Common myeloid progenitor, CD34-positive (primary cell): ENCODE results near the gene NME8. TPM values are rescaled to one million over a fixed set of nuclear protein-coding genes. Genes with fewer than 3 reads are reported as not detected.
"Not testable (repeated sequence)": the region's sequence is repeated elsewhere in the genome, so short reads cannot be mapped to it uniquely, and the experiment has no call there.

Experiments used
- CTCF ChIA-PET: fragments of 350-600 bp; sonication (Branson Sonifier 250); formaldehyde crosslinking; loops from one replicate; lab custom pipeline; 2021; ENCODE audit warnings: antibody characterized with exemption; lab: Charles Lee
- POLR2A ChIA-PET: fragments of 350-600 bp; sonication (Branson Sonifier 250); formaldehyde crosslinking; loops from one replicate; lab custom pipeline; 2021; ENCODE audit warnings: antibody characterized with exemption; lab: Charles Lee
- DNase-seq, 3 donors: peaks; one replicate each; pipeline versions ENCODE4 v3.0.0 to v3.0.0-alpha.2; 2013
- H3K27ac ChIP-seq, 2 experiments: 1 replicate in 1 of 2; 2 replicates in 1 of 2; pipeline ENCODE4 v1.7.0; 2013; ENCODE audit warnings: inconsistent platforms in 2 of 2, low read length in 2 of 2, mild to moderate bottlenecking in 2 of 2, low read depth in 1 of 2, moderate library complexity in 1 of 2; ENCODE audit not compliant: severe bottlenecking in 2 of 2, insufficient read depth in 1 of 2, poor library complexity in 1 of 2
- H3K27me3 ChIP-seq, 5 experiments: replicated peaks in 2 of 5; 1 replicate in 3 of 5; 2 replicates in 2 of 5; pipeline versions ENCODE4 v1.6.1 to v1.7.0; 2013; ENCODE audit warnings: low read length in 4 of 5, mild to moderate bottlenecking in 2 of 5, moderate library complexity in 2 of 5, inconsistent platforms in 1 of 5; ENCODE audit not compliant: insufficient read depth in 5 of 5, control insufficient read depth in 4 of 5
- H3K36me3 ChIP-seq, 4 experiments: 1 replicate in 2 of 4; 2 replicates in 2 of 4; pipeline versions ENCODE4 v1.6.1 to v1.7.0; 2013; ENCODE audit warnings: low read length in 3 of 4, control low read depth in 1 of 4, mild to moderate bottlenecking in 1 of 4; ENCODE audit not compliant: control insufficient read depth in 4 of 4, insufficient read depth in 4 of 4
- H3K4me1 ChIP-seq, 4 experiments: 1 replicate in 3 of 4; 2 replicates in 1 of 4; pipeline versions ENCODE4 v1.6.1 to v1.7.1; 2013; ENCODE audit warnings: low read length in 3 of 4, mild to moderate bottlenecking in 3 of 4, control low read depth in 1 of 4, inconsistent platforms in 1 of 4, moderate library complexity in 1 of 4; ENCODE audit not compliant: control insufficient read depth in 4 of 4, insufficient read depth in 4 of 4; ENCODE audit errors: control extremely low read depth in 1 of 4
- H3K4me3 ChIP-seq, 7 experiments: 1 replicate in 4 of 7; 2 replicates in 3 of 7; pipeline versions ENCODE4 v1.5.1 to v1.7.0; 2013; ENCODE audit warnings: mild to moderate bottlenecking in 7 of 7, low read length in 6 of 7, moderate library complexity in 6 of 7, inconsistent platforms in 2 of 7, low read depth in 2 of 7, control low read depth in 1 of 7; ENCODE audit not compliant: insufficient read depth in 4 of 7, control insufficient read depth in 1 of 7; ENCODE audit errors: extremely low read depth in 1 of 7
- H3K9me3 ChIP-seq, 5 experiments: 1 replicate in 4 of 5; 2 replicates in 1 of 5; pipeline versions ENCODE4 v1.6.1 to v1.7.1; 2013; ENCODE audit warnings: low read length in 4 of 5, mild to moderate bottlenecking in 2 of 5, inconsistent platforms in 1 of 5, low read depth in 1 of 5, moderate library complexity in 1 of 5; ENCODE audit not compliant: control insufficient read depth in 4 of 5, insufficient read depth in 2 of 5; ENCODE audit errors: control extremely low read depth in 1 of 5
- WGBS: methylation state at CpG from one replicate; pipeline ENCODE4 v1.1.5; 2013; ENCODE audit not compliant: insufficient coverage; 5-methylcytosine and 5-hydroxymethylcytosine counted together
- polyA plus RNA-seq: library from polyadenylated mRNA; unstranded; fragments of 120-200 nt; gene quantifications from one replicate; pipeline ENCODE4 v1.2.1, GENCODE V29; 2013

NME8 gene
- 15.4 TPM for polyA plus RNA-seq

DNA sequence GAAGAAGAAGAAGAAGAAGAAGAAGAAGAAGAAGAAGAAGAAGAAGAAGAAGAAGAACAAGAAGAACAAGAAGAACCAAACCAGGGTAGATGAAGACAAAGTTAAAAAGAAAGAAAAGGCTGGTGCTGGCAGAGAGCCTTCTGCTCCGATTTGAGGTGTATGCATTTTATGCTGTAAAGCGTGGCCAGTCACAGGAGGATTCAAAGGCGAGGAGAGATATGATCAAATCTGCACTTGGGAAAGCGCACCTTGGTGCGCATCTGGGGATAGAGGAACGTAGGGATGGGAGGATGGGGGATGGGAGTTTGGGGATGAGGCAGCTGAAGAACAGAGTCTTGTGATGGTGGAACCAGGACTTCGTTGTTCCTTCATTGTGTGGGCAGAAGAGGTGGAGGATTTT is at the start of gene NME8:
Gene NME8 (plus strand): TSS at position 301 of the 400 bp plus-strand sequence. CDS start 1,670 bp downstream, outside the sequence.
- ChIA-PET POLR2A (no interaction called here), CTCF (no interaction called here)
- Histone ChIP-seq H3K27ac (no peak within 1 kb of the TSS), H3K4me1 (peaks cover 0 to 2% (median 1%) of the 10 kb centered on the region in 4 experiments), H3K9me3 (no peaks in the 10 kb centered on the region), H3K27me3 (no peaks in the 10 kb centered on the region), H3K36me3 (no peaks in the 10 kb centered on the region), H3K4me3 (no peak within 1 kb of the TSS)
- no peak for DNase-seq
- WGBS = 81% methylated on average over 7 of the region's 7 CpGs

DNA sequence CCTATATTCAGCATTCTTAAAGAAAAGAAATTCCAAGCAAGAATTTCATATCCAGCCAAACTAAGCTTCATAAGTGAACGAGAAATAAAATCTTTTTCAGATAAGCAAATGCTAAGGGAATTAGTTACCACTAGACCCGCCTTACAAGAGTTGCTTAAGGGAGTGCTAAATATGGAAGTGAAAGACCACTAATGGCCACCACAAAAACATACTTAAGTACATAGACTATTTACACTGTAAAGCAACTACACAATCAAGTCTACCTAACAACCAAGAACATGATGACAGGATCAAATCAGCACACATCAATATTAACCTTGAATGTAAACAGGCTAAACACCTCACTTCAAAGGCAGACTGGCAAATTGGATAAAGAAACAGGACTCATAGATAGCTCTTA is 42.2 kb upstream of the NME8 start:
- WGBS = no CpG with 5 or more reads among the region's 2 CpGs
- ChIA-PET POLR2A (no interaction called here), CTCF (no interaction called here)

DNA sequence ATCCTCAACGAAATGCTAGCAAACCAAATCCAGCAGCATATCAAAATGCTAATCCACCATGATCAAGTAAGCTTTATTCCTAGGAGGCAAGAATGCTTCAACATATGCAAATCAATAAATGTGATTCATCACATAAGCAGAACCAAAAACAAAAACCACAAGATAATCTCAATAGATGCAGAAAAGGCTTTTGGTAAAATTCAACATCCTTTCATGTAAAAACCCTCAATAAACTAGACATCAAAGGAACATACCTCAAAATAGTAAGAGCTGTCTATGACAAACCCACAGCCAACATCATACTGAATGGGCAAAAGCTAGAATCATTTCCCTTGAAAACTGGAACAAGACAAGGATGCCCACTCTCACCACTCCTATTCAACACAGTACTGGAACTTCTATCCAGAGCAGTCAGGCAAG is 36.2 kb upstream of the NME8 start:
- H3K27ac ChIP-seq, H3K9me3 ChIP-seq, H3K4me3 ChIP-seq, POLR2A ChIA-PET, H3K27me3 ChIP-seq, H3K36me3 ChIP-seq, H3K4me1 ChIP-seq: not testable (repeated sequence)
- peak in 2 of 3 donors; percentile 36 to 60 for DNase-seq
- WGBS = 100% methylated on average over 1 of the region's 1 CpG
- CTCF ChIA-PET = interaction anchor here (1.4 to 1.5 kb wide), 2 partner anchors 20 to 40 kb away, joined by 4 to 5 read pairs; no protein-coding TSS in a partner anchor

More for the DNA sequence above, 42.2 kb upstream of the NME8 start:
- Histone ChIP-seq H3K27ac (no peak overlapping the region), H3K36me3 (peaks cover 0 to 13% (median 4%) of the 10 kb centered on the region in 4 experiments), H3K27me3 (no peaks in the 10 kb centered on the region), H3K4me1 (no peaks in the 10 kb centered on the region), H3K9me3 (peaks cover 0 to 18% (median 2%) of the 10 kb centered on the region in 5 experiments), H3K4me3 (no peak overlapping the region)
- DNase-seq = peak in 1 of 3 donors; percentile 23

- POLR2A ChIA-PET = no interaction called here
- WGBS = no CpG with 5 or more reads among the region's 2 CpGs
Observed at GRCh38 chr7:37815671-37816371, 32.6 kb upstream of the NME8 start.

DNA sequence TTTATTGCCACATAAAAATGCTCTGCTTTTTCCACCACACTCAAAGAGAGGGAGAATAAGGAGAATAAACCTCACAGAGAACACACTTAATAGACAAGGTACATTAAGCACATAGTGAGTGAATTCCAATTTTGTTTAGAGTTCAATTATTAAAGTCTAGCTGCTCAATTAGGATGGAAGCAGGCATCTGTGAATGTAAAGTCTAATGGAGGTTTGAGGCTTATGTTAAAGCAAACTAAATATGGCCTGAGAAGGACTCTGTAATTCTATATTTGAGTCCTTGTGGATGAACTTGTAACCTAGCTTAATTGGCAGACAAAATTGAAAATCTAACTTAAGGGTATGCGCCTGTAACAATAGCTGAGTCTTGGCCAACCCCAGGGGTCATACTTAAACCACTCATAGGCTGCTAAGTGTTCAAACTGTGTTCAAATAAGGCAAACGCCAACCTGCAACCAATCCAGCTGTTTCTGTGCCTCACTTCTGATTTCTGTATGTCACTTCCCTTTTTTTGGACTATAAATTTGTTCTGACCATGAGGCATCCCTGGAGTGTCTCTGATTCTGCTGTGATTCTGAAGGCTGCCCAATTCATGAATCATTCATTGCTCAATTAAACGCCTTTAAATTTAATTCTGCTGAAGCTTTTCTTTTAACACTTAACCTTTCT is 31.3 kb upstream of the NME8 start:
- peaks cover 0 to 14% (median 4%) of the 10 kb centered on the region in 5 experiments for H3K9me3 ChIP-seq
- ChIA-PET POLR2A (no interaction called here), CTCF (interaction anchor here (1.9 to 2.5 kb wide), 2 partner anchors 10 to 14 kb away, joined by 4 to 7 read pairs; no protein-coding TSS in a partner anchor)
- 90% methylated on average over 2 of the region's 3 CpGs for WGBS
- no peaks in the 10 kb centered on the region for H3K27me3 ChIP-seq
- no peak overlapping the region for H3K27ac ChIP-seq
- H3K4me1 ChIP-seq = no peaks in the 10 kb centered on the region
- DNase-seq = no peak
- peaks cover 0 to 2% (median 0%) of the 10 kb centered on the region in 4 experiments for H3K36me3 ChIP-seq
- no peak overlapping the region for H3K4me3 ChIP-seq

More at GRCh38 chr7:37815671-37816371, 32.6 kb upstream of the NME8 start:
- H3K9me3 ChIP-seq = peaks cover 0 to 10% (median 2%) of the 10 kb centered on the region in 5 experiments
- H3K36me3 ChIP-seq = no peaks in the 10 kb centered on the region
- DNase-seq = no peak
- no peak overlapping the region for H3K4me3 ChIP-seq
- no peaks in the 10 kb centered on the region for H3K27me3 ChIP-seq
- CTCF ChIA-PET = interaction anchor here (0.8 to 1.9 kb wide), 2 partner anchors 12 to 16 kb away, joined by 4 read pairs; no protein-coding TSS in a partner anchor
- H3K4me1 ChIP-seq = no peaks in the 10 kb centered on the region
- no peak overlapping the region for H3K27ac ChIP-seq

GRCh38 chr7:37817591-37817960 is 30.8 kb upstream of the NME8 start:
- Histone ChIP-seq H3K27me3 (no peaks in the 10 kb centered on the region), H3K4me3 (no peak overlapping the region), H3K9me3 (peaks cover 0 to 14% (median 4%) of the 10 kb centered on the region in 5 experiments), H3K4me1 (no peaks in the 10 kb centered on the region), H3K36me3 (peaks cover 0 to 2% (median 0%) of the 10 kb centered on the region in 4 experiments), H3K27ac (no peak overlapping the region)
- DNase-seq = peak; percentile 4 to 56 (median 26)
- no CpG with 5 or more reads among the region's 2 CpGs for WGBS
- POLR2A ChIA-PET = interaction anchor here (0.5 kb wide), 1 partner anchor 176 kb away, joined by 3 read pairs; no protein-coding TSS in a partner anchor
- CTCF ChIA-PET = interaction anchor here (1.9 to 2.5 kb wide), 2 partner anchors 10 to 13 kb away, joined by 4 to 7 read pairs; no protein-coding TSS in a partner anchor
